Kidney (tissue), 14 donors: Measurements from ENCODE around the gene ADAMTS6. TPM values are rescaled to one million over a fixed set of nuclear protein-coding genes. Genes with fewer than 3 reads are reported as not detected.
A peak's percentile ranks its signal among the peaks of the same experiment; 100 is the strongest.

ENCODE experiments used
- DNase-seq, 5 donors: peaks; one replicate each; pipeline ENCODE4 v3.0.0-alpha.2; 2013 to 2020
- FAIRE-seq: peaks from 2 replicates; lab custom pipeline; 2012; peaks lifted over from hg19 to GRCh38; lab: Jason Lieb, UNC
- H3K27ac ChIP-seq, 2 donors: one replicate each; pipeline ENCODE4 v1.7.0; 2013; ENCODE audit warnings: low read depth in 2 of 2, low read length in 2 of 2, inconsistent platforms in 1 of 2
- H3K27me3 ChIP-seq: one replicate; pipeline ENCODE4 v1.7.1; 2013; ENCODE audit warnings: low read length, inconsistent platforms; ENCODE audit not compliant: control insufficient read depth, insufficient read depth
- H3K36me3 ChIP-seq, 3 donors: one replicate each; pipeline versions ENCODE4 v1.7.0 to v1.7.1; 2013; ENCODE audit warnings: low read length in 3 of 3, control low read depth in 1 of 3, inconsistent platforms in 1 of 3; ENCODE audit not compliant: insufficient read depth in 3 of 3, control insufficient read depth in 2 of 3
- H3K4me1 ChIP-seq, 3 donors: one replicate each; pipeline versions ENCODE4 v1.7.0 to v1.7.1; 2013; ENCODE audit warnings: low read length in 3 of 3, inconsistent platforms in 1 of 3, low read depth in 1 of 3; ENCODE audit not compliant: control insufficient read depth in 2 of 3, insufficient read depth in 2 of 3
- H3K4me3 ChIP-seq, 3 donors: one replicate each; pipeline versions ENCODE4 v1.7.0 to v1.8.1; 2013; ENCODE audit warnings: low read length in 3 of 3, control low read depth in 1 of 3, inconsistent platforms in 1 of 3
- H3K9ac ChIP-seq, 3 donors: one replicate each; pipeline versions ENCODE4 v1.7.0 to v1.7.1; 2013; ENCODE audit warnings: low read length in 3 of 3, control low read depth in 1 of 3, inconsistent platforms in 1 of 3
- H3K9me3 ChIP-seq, 3 donors: one replicate each; pipeline versions ENCODE4 v1.7.0 to v1.7.1; 2013; ENCODE audit warnings: low read length in 3 of 3, control low read depth in 1 of 3, inconsistent platforms in 1 of 3; ENCODE audit not compliant: control insufficient read depth in 2 of 3, insufficient read depth in 1 of 3
- CTCF ChIP-seq: IDR thresholded peaks from 3 replicates; pipeline ENCODE4 v1.5.1; 2012; ENCODE audit warnings: mild to moderate bottlenecking, moderate library complexity, borderline replicate concordance; ENCODE audit not compliant: insufficient read depth; ENCODE audit errors: extremely low read depth
- intact Hi-C: fragments of 100-400 bp; cut with DNase I; formaldehyde crosslinking; loops from one replicate; pipeline ENCODE4 v1.11.1; 2022
- polyA plus RNA-seq: library from polyadenylated mRNA; stranded (reverse); fragments of 350-450 nt; fragmentation: Illumina TruSeq; extraction: RNeasy Lipid Tissue Mini Kit (QIAGEN cat#74804); gene quantifications from one replicate; pipeline ENCODE4 v1.2.3, GENCODE V29; 2014; ENCODE audit warnings: low read depth, low replicate concordance; ENCODE audit not compliant: insufficient read depth
- total RNA-seq: library from RNA; stranded (reverse); fragmentation: NEBNext Ultra II Directional; extraction: Animal tissue kit (Norgen Biotek cat#: 25700); gene quantifications from one replicate; pipeline ENCODE4 v1.2.1, GENCODE V29; 2021
- donor health status: control.
- donor health status: control.
- donor health status: control.
- donor health status: control.
- donor health status: control.
- donor health status: DM: yes; HTN: yes; CAD: no.
- donor health status: Normal renal cell carcinoma (clear cell type).

The ADAMTS6 gene
- total and polyA plus RNA-seq, 2 donors from 2014 or later = 0.32 to 6.7 TPM

- peak in 2 of 5 donors; percentile 76 to 86 for DNase-seq
- no peak overlapping the region for H3K4me3 ChIP-seq
- H3K9ac ChIP-seq = no peak overlapping the region
- no peaks in the 10 kb centered on the region for H3K27me3 ChIP-seq
- H3K27ac ChIP-seq = no peak overlapping the region
- intact Hi-C loops = no loop called here
- no peak for FAIRE-seq
- H3K4me1 ChIP-seq = no peaks in the 10 kb centered on the region
- TF ChIP-seq CTCF = no peak
- H3K36me3 ChIP-seq = no peaks in the 10 kb centered on the region
- no peaks in the 10 kb centered on the region for H3K9me3 ChIP-seq
These were observed 86.1 kb downstream of the ADAMTS6 start for GRCh38 chr5:65395526-65396155.

DNA sequence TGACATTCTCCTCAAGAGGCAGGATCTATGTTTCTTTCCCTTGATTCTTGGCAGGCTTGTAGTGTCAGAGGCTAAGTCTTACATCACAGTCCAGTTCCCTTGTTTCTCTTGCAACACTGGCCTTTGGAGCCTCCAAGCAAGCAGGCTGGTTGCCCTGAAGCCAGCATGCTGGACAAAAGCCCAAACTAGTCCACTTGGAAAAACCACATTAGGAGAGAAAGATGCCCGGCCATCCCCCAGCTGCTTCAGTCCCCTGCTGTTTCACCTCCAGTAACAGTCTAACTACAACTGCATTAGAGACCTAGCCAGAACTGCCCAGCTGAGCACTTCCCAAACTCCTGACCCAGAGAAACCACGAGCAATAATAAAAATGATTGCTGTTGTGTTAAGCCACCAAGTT, 87.6 kb downstream of the ADAMTS6 start:
- intact Hi-C loops = no loop called here
- no peak overlapping the region for H3K4me3 ChIP-seq
- H3K27ac ChIP-seq = no peak overlapping the region
- H3K9ac ChIP-seq = no peak overlapping the region
- H3K9me3 ChIP-seq = no peaks in the 10 kb centered on the region
- no peaks in the 10 kb centered on the region for H3K27me3 ChIP-seq
- DNase-seq = peak in 3 of 5 donors; percentile 9 to 65 (median 44)
- H3K36me3 ChIP-seq = no peaks in the 10 kb centered on the region
- no peak for TF ChIP-seq CTCF
- FAIRE-seq = no peak
- no peaks in the 10 kb centered on the region for H3K4me1 ChIP-seq

DNA sequence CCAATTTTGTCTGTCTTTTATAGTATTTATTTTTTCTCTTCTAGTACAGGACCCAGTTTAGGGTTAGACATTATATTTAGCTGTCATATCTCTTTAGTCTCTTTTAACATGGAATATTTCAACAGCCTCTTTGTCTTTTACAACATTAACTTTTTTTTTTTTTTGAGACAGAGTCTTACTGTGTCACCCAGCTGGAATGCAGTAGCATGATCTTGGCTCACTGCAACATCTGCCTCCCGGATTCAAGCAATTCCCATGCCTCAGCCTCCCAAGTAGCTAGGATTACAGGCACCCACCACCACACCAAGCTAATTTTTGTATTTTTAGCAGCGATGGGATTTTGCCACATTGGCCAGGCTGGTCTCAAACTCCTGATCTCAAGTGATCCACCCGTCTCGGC, 90.1 kb downstream of the ADAMTS6 start:
- Histone ChIP-seq H3K4me1 (no peaks in the 10 kb centered on the region), H3K4me3 (no peak overlapping the region), H3K36me3 (no peaks in the 10 kb centered on the region), H3K9me3 (no peaks in the 10 kb centered on the region), H3K9ac (no peak overlapping the region), H3K27me3 (no peaks in the 10 kb centered on the region), H3K27ac (no peak overlapping the region)
- no peak for TF ChIP-seq CTCF
- DNase-seq (no peak), FAIRE-seq (no peak)
- intact Hi-C loops = no loop called here

- H3K27me3 ChIP-seq = no peaks in the 10 kb centered on the region
- FAIRE-seq = no peak
- DNase-seq = peak in 1 of 5 donors; percentile 6
- H3K4me1 ChIP-seq = no peaks in the 10 kb centered on the region
- no peak overlapping the region for H3K9ac ChIP-seq
- H3K36me3 ChIP-seq = no peaks in the 10 kb centered on the region
- intact Hi-C loops = no loop called here
- H3K4me3 ChIP-seq = no peak overlapping the region
- no peak for TF ChIP-seq CTCF
- no peaks in the 10 kb centered on the region for H3K9me3 ChIP-seq
- no peak overlapping the region for H3K27ac ChIP-seq
These were observed 91.5 kb downstream of the ADAMTS6 start for GRCh38 chr5:65390208-65390607.
